K562 (cell line): ENCODE measurements around the gene UGT2B15. TPM values are rescaled to one million over a fixed set of nuclear protein-coding genes. Genes with fewer than 3 reads are reported as not detected.
"Not testable (repeated sequence)": the region's sequence is repeated elsewhere in the genome, so short reads cannot be mapped to it uniquely, and the experiment has no call there.

Source experiments
- ATAC-seq: fragments of 200-7000 bp; cut with Tn5 transposase; 3 replicates; pipeline ENCODE4 v1.9.1; 2020; ENCODE audit warnings: moderate library complexity
- BruUV-seq: library from RNA; stranded (reverse); fragments of 400-500 nt; replicated peaks from 2 replicates; lab custom pipeline; 2021; lab: Mats Ljungman, UMichigan
- CTCF ChIA-PET: fragments of 300-600 bp; formaldehyde crosslinking; extraction: SDS; loops from one replicate; lab custom pipeline; 2021; ENCODE audit warnings: low intra/inter-chr PET ratio; lab: Yijun Ruan, JAX
- POLR2A ChIA-PET: fragments of 300-600, 350-650 bp; sonication (Branson Sonifier 250); formaldehyde crosslinking; extraction: SDS; loops from one replicate; lab custom pipeline; 2021; ENCODE audit warnings: antibody characterized with exemption, inconsistent platforms; lab: Yijun Ruan, JAX
- DNase-seq, 4 experiments: peaks; one replicate each; pipeline versions ENCODE4 v3.0.0 to v3.0.0-alpha.2; 2011 to 2018; ENCODE audit warnings: low spot score in 3 of 4, mixed read lengths in 3 of 4; ENCODE audit errors: extremely low read depth in 1 of 4
- FAIRE-seq: peaks from 2 replicates; lab custom pipeline; 2011; peaks lifted over from hg19 to GRCh38; lab: Jason Lieb, UNC
- H2AFZ ChIP-seq: 2 replicates; pipeline ENCODE4 v1.6.0; 2011; ENCODE audit warnings: low read depth, low read length, control low read depth, inconsistent platforms
- H3K27ac ChIP-seq: fragments of 200-600 bp; 3 replicates; pipeline ENCODE4 v1.8.0; 2011; ENCODE audit warnings: low read depth, mild to moderate bottlenecking, control low read depth, inconsistent platforms, low read length, moderate library complexity, mixed read lengths; ENCODE audit errors: extremely low read depth
- H3K27me3 ChIP-seq, 2 experiments: fragments of 300-600 bp in 1 of 2; 2 replicates in 1 of 2; 3 replicates in 1 of 2; pipeline versions ENCODE4 v1.6.0 to v1.8.0; 2011; ENCODE audit warnings: inconsistent platforms in 2 of 2, low read length in 2 of 2, mild to moderate bottlenecking in 1 of 2, mixed read lengths in 1 of 2, moderate library complexity in 1 of 2; ENCODE audit not compliant: control insufficient read depth in 2 of 2, insufficient read depth in 2 of 2
- H3K36me3 ChIP-seq: fragments of 300-600 bp; 3 replicates; pipeline ENCODE4 v1.8.0; 2011; ENCODE audit warnings: mild to moderate bottlenecking, low read length, inconsistent platforms; ENCODE audit not compliant: control insufficient read depth, insufficient read depth
- H3K4me1 ChIP-seq, 2 experiments: fragments of 200-600 bp in 1 of 2; replicated peaks in 1 of 2; 2 replicates in 1 of 2; 3 replicates in 1 of 2; pipeline versions ENCODE4 v1.5.1 to v1.8.0; 2011; ENCODE audit warnings: inconsistent platforms in 2 of 2, low read length in 2 of 2, mild to moderate bottlenecking in 1 of 2, mixed read lengths in 1 of 2, moderate library complexity in 1 of 2; ENCODE audit not compliant: control insufficient read depth in 2 of 2, insufficient read depth in 2 of 2
- H3K4me2 ChIP-seq: 2 replicates; pipeline ENCODE4 v1.6.1; 2011; ENCODE audit warnings: low read length, control low read depth, inconsistent platforms, mixed read lengths; ENCODE audit not compliant: insufficient read depth
- H3K4me3 ChIP-seq: fragments of 200-600 bp; sonication (generic), shearing (Covaris generic); 2 replicates; pipeline ENCODE4 v1.5.1; 2016; ENCODE audit warnings: control low read depth, inconsistent platforms
- H3K79me2 ChIP-seq: fragments of 200-600 bp; 3 replicates; pipeline ENCODE4 v1.8.0; 2011; ENCODE audit warnings: low read length, inconsistent platforms; ENCODE audit not compliant: control insufficient read depth, insufficient read depth
- H3K9ac ChIP-seq, 2 experiments: 2 replicates each; pipeline versions ENCODE4 v1.6.0 to v1.6.1; 2011; ENCODE audit warnings: low read depth in 2 of 2, low read length in 2 of 2, control low read depth in 1 of 2, inconsistent platforms in 1 of 2, mild to moderate bottlenecking in 1 of 2, mixed read lengths in 1 of 2; ENCODE audit not compliant: insufficient read depth in 1 of 2
- H3K9me1 ChIP-seq: one replicate; pipeline ENCODE4 v1.6.0; 2011; ENCODE audit warnings: inconsistent platforms, mild to moderate bottlenecking, low read length, moderate library complexity; ENCODE audit not compliant: control insufficient read depth, insufficient read depth
- H3K9me3 ChIP-seq: replicated peaks from 2 replicates; pipeline ENCODE4 v1.5.1; 2011; ENCODE audit warnings: low read depth, low read length, inconsistent platforms; ENCODE audit not compliant: control insufficient read depth, insufficient read depth
- H4K20me1 ChIP-seq: replicated peaks from 2 replicates; pipeline ENCODE4 v1.6.1; 2011; ENCODE audit warnings: low read length, inconsistent platforms, mixed read lengths; ENCODE audit not compliant: control insufficient read depth, insufficient read depth
- CHD2 ChIP-seq: IDR thresholded peaks from 2 replicates; pipeline ENCODE4 v1.6.1; 2011; ENCODE audit warnings: low read depth, low read length
- FIP1L1 ChIP-seq: fragments of 200-400 bp; formaldehyde crosslinking; IDR thresholded peaks from 2 replicates; pipeline ENCODE4 v1.6.1; 2018; ENCODE audit warnings: mild to moderate bottlenecking, low read depth, low read length; ENCODE audit not compliant: poor library complexity, severe bottlenecking
- GABPB2 ChIP-seq: fragments of 250-450 bp; sonication (Bioruptor Pico); conservative IDR thresholded peaks from 2 replicates; pipeline ENCODE4 v1.5.1; 2021; ENCODE audit warnings: mild to moderate bottlenecking
- NR2C2 ChIP-seq, 2 experiments: fragments of 200-800 bp in 1 of 2; sonication (Bioruptor generic) in 1 of 2; sonication (generic) in 1 of 2; formaldehyde crosslinking in 1 of 2; IDR thresholded peaks; 2 replicates each; pipeline versions ENCODE4 v1.6.1 to v1.8.0; 2016 to 2022; ENCODE audit warnings: mild to moderate bottlenecking in 1 of 2, missing compliant biosample characterization in 1 of 2, missing genetic modification characterization in 1 of 2, missing genetic modification reagents in 1 of 2
- SAFB ChIP-seq: fragments of 200-400 bp; formaldehyde crosslinking; IDR thresholded peaks from 2 replicates; pipeline ENCODE4 v1.6.1; 2017; ENCODE audit warnings: low read depth, low read length, borderline replicate concordance
- SAP30 ChIP-seq: fragments of 200-600 bp; sonication (generic); IDR thresholded peaks from 2 replicates; pipeline ENCODE4 v1.6.1; 2012; ENCODE audit warnings: borderline replicate concordance, low read depth, mild to moderate bottlenecking, moderate library complexity, low read length, control low read depth, inconsistent platforms; ENCODE audit not compliant: insufficient read depth, poor library complexity, severe bottlenecking
- SLC30A9 ChIP-seq: fragments of 250-450 bp; sonication (Bioruptor Pico); IDR thresholded peaks from 2 replicates; pipeline ENCODE4 v1.8.0; 2022; ENCODE audit warnings: mild to moderate bottlenecking, moderate library complexity
- TSC22D4 ChIP-seq: fragments of 450-650 bp; IDR thresholded peaks from 2 replicates; pipeline ENCODE4 v1.6.1; 2016; ENCODE audit warnings: missing genetic modification characterization, missing biosample characterization, control low read depth
- YY1 ChIP-seq, 3 experiments: IDR thresholded peaks; 2 replicates each; pipeline ENCODE4 v1.6.1; 2011; ENCODE audit warnings: low read length in 2 of 3, mild to moderate bottlenecking in 2 of 3, moderate library complexity in 2 of 3, borderline replicate concordance in 1 of 3, control low read depth in 1 of 3, low read depth in 1 of 3; ENCODE audit not compliant: insufficient read depth in 3 of 3, insufficient replicate concordance in 2 of 3, control insufficient read depth in 1 of 3, insufficient read length in 1 of 3; ENCODE audit errors: extremely low read depth in 1 of 3
- ZNF507 ChIP-seq: conservative IDR thresholded peaks from 2 replicates; pipeline ENCODE4 v1.6.1; 2017; ENCODE audit warnings: missing genetic modification characterization, missing compliant biosample characterization
- in situ Hi-C: fragments of 300-500 bp; cut with MboI; formaldehyde crosslinking; loops from 4 replicates; pipeline ENCODE4 v1.15.0; 2018; ENCODE audit warnings: inconsistent platforms, mixed read lengths
- intact Hi-C: fragments of 100-400 bp; cut with micrococcal nuclease; formaldehyde crosslinking; loops from 2 replicates; pipeline ENCODE4 v1.14.2; 2022
- polyA plus RNA-seq, 8 experiments: library from polyadenylated mRNA; depleted of rRNA in 4 of 8; stranded (reverse) in 5 of 8; unstranded in 3 of 8; fragments of >200 nt; fragmentation: Nextera tagmentation in 2 of 8; fragmentation: Illumina TruSeq in 1 of 8; extraction: Ambion mirVana in 2 of 8; extraction: Trizol in 1 of 8; gene quantifications; 2 replicates each; pipeline versions ENCODE4 v1.2.1 to v1.2.3, GENCODE V29; 2011 to 2014; ENCODE audit warnings: inconsistent platforms in 1 of 8, missing spikeins in 1 of 8
- total RNA-seq, 7 experiments: library from RNA; depleted of rRNA in 6 of 7; stranded (reverse); fragments of >200 nt in 6 of 7; fragmentation: Illumina TruSeq in 2 of 7; extraction: Trizol in 2 of 7; gene quantifications; 2 replicates each; pipeline versions ENCODE4 v1.2.1 to v1.2.3, GENCODE V29; 2011 to 2021; ENCODE audit warnings: low replicate concordance in 1 of 7

UGT2B15 gene
- total and polyA plus RNA-seq, 9 of the 15 experiments (the other 6 are each of a cell fraction or from before 2014, with no cell fraction given): 0.06 to 0.16 (median 0.10) TPM; not detected in 6

DNA sequence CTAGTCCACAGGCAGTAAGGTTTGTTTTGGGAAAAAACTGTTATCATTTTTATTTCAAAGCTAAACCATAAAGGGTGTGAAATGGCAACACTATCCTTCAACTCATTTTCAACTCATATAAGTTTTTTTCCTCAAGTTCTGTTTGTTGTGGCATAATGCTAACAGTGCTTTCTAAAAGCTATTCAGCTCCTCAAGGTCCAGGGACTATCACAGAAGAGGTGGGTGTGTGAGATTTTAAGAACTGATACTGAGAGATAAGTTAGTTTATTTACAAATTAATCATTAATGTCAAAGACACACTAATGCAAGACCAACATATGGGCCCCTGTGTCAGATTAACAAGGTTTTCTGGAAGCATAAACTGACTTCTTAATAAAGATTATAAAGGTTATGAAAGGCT lies 11.8 kb downstream of the UGT2B15 start:
- BruUV-seq: no TSS peak
- CTCF ChIA-PET: no interaction called here

DNA sequence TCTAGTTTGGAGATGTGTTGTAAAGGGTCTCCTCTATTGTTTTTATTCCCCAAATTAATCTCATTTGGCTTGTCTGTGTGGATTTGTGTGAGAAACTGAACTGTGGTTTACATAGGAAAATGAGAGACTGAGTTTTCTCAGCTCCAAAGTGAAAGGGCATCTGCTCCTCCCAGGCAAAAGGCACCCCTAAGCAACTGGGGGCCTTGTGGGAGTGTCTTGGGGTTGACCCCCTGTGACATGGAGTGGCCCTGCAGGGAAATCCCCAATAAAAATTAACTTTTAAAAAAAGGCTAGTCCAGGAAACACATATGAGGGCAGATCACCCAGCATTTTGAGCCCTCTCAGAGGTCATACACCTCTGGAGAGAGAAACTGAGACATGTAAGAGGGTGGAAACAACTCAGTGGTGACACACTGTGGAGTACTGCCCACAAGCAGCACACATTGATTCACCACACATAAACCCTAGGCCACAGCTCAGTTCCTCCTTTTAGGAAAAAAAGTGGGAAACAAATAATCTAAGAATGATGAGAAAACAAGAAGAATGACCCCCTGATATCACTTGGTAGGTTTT lies 13.3 kb downstream of the UGT2B15 start:
- H3K4me1 ChIP-seq, H3K9ac ChIP-seq, H4K20me1 ChIP-seq, in situ Hi-C loops, ATAC-seq, H3K79me2 ChIP-seq, H3K27me3 ChIP-seq, H3K4me2 ChIP-seq, intact Hi-C loops, POLR2A ChIA-PET, H3K27ac ChIP-seq, H2AFZ ChIP-seq, H3K9me3 ChIP-seq, FAIRE-seq, CTCF ChIA-PET, BruUV-seq, H3K4me3 ChIP-seq, H3K9me1 ChIP-seq, DNase-seq, H3K36me3 ChIP-seq: not testable (repeated sequence)

More for the DNA sequence above, 11.8 kb downstream of the UGT2B15 start:
- H3K36me3 ChIP-seq: no peaks in the 10 kb centered on the region
- H4K20me1 ChIP-seq: no peaks in the 10 kb centered on the region
- no peaks in the 10 kb centered on the region for H3K9me3 ChIP-seq
- H3K9ac ChIP-seq: no peak overlapping the region
- in situ Hi-C loops: no loop called here
- H3K79me2 ChIP-seq: no peaks in the 10 kb centered on the region
- H3K4me2 ChIP-seq: no peak overlapping the region
- H3K9me1 ChIP-seq: no peaks in the 10 kb centered on the region
- DNase-seq (no peak), FAIRE-seq (no peak), ATAC-seq (no peak)
- intact Hi-C loops: no loop called here
- H3K27me3 ChIP-seq: no peaks in the 10 kb centered on the region
- POLR2A ChIA-PET: no interaction called here
- no peak for TF ChIP-seq TSC22D4 (tag)
- TF ChIP-seq YY1 (IDR thresholded peaks at IDR 0.05; ENCODE audit: borderline replicate concordance in 1 of 3, control insufficient read depth in 1 of 3, extremely low read depth in 1 of 3, insufficient read depth in 3 of 3, insufficient read length in 1 of 3, insufficient replicate concordance in 2 of 3, low read depth in 1 of 3, low read length in 2 of 3): no peak
- no peak for TF ChIP-seq CHD2
- no peak for TF ChIP-seq NR2C2 (CRISPR knock-in tag; IDR thresholded peaks at IDR 0.05)
- no peak for TF ChIP-seq NR2C2 (tag; IDR thresholded peaks at IDR 0.05)
- no peak for TF ChIP-seq SAFB
- TF ChIP-seq SAP30: no peak
- TF ChIP-seq ZNF507 (tag): no peak
- TF ChIP-seq GABPB2 (CRISPR knock-in tag): no peak
- no peak for TF ChIP-seq SLC30A9
- no peak for TF ChIP-seq FIP1L1
- no peak overlapping the region for H3K27ac ChIP-seq
- H3K4me3 ChIP-seq: no peak overlapping the region
- H2AFZ ChIP-seq: no peak overlapping the region
- no peaks in the 10 kb centered on the region for H3K4me1 ChIP-seq
